Left lobe of liver (tissue), 2 donors: Measurements from ENCODE around the gene KDM4F. TPM values are rescaled to one million over a fixed set of nuclear protein-coding genes. Genes with fewer than 3 reads are reported as not detected.
"Not testable (repeated sequence)": the region's sequence is repeated elsewhere in the genome, so short reads cannot be mapped to it uniquely, and the experiment has no call there.

Experiments used
- ATAC-seq: fragments of 200-7000 bp; cut with Tn5 transposase; one replicate; pipeline ENCODE4 v1.9.1; 2020; ENCODE audit warnings: mild to moderate bottlenecking, moderate library complexity
- DNase-seq: peaks from one replicate; pipeline ENCODE4 v3.0.0-alpha.2; 2020; ENCODE audit warnings: low spot score
- total RNA-seq: library from RNA; stranded (reverse); gene quantifications from one replicate; pipeline ENCODE4 v1.2.1, GENCODE V29; 2021
- donor health status: DM: no; HTN: no; CAD: no; lungs with moderate emphysema.
- donor health status: DM: no; HTN: yes; CAD: no.

Gene KDM4F
- not detected for total RNA-seq

- DNase-seq, ATAC-seq: not testable (repeated sequence)
These were observed at the start of gene KDM4F for GRCh38 chr11:95049122-95049521. TSS of gene KDM4F (plus strand) at chr11:95049422.

GRCh38 chr11:95003716-95004115 is 45.5 kb upstream of the KDM4F start:
- ATAC-seq, result no peak
- DNase-seq, result no peak

- no peak for DNase-seq
- ATAC-seq, result no peak
These were observed 43.6 kb upstream of the KDM4F start for GRCh38 chr11:95005642-95006041.

GRCh38 chr11:95011376-95011775 is 37.8 kb upstream of the KDM4F start:
- DNase-seq, result no peak
- ATAC-seq, result no peak

- ATAC-seq (no peak), DNase-seq (no peak)
These were observed 34.9 kb upstream of the KDM4F start for GRCh38 chr11:95014184-95014821.

- no peak for DNase-seq
- ATAC-seq, result no peak
These were observed 33.1 kb upstream of the KDM4F start for GRCh38 chr11:95016139-95016538.

- ATAC-seq, DNase-seq: not testable (repeated sequence)
These were observed 27.8 kb upstream of the KDM4F start for GRCh38 chr11:95021468-95021867.

GRCh38 chr11:95024958-95025357 is 24.3 kb upstream of the KDM4F start, which contains the start of gene KDM4E:
TSS of gene KDM4E (plus strand) at chr11:95025258. CDS start at chr11:95025558, 300 bp downstream.
- ATAC-seq (no peak), DNase-seq (no peak)

- DNase-seq, ATAC-seq: not testable (repeated sequence)
These were observed 23.6 kb upstream of the KDM4F start for GRCh38 chr11:95025594-95025993.

GRCh38 chr11:95028357-95028756 is 20.9 kb upstream of the KDM4F start:
- no peak for ATAC-seq
- no peak for DNase-seq

GRCh38 chr11:95033051-95033450 is 16.2 kb upstream of the KDM4F start:
- DNase-seq (no peak), ATAC-seq (no peak)

GRCh38 chr11:95035316-95035715 is 13.9 kb upstream of the KDM4F start:
- DNase-seq (no peak), ATAC-seq (no peak)

GRCh38 chr11:95037356-95038035 is 11.7 kb upstream of the KDM4F start:
- not testable (repeated sequence) for DNase-seq
- peak; percentile 47 for ATAC-seq

GRCh38 chr11:95042239-95042638 is 7.0 kb upstream of the KDM4F start:
- ATAC-seq (no peak), DNase-seq (no peak)

GRCh38 chr11:95042906-95043305 is 6.3 kb upstream of the KDM4F start:
- DNase-seq (no peak), ATAC-seq (no peak)

- ATAC-seq, result no peak
- DNase-seq, result no peak
These were observed 5.2 kb upstream of the KDM4F start for GRCh38 chr11:95044010-95044409.

GRCh38 chr11:95045812-95046211 is 3.4 kb upstream of the KDM4F start:
- ATAC-seq (no peak), DNase-seq (no peak)

- no peak for DNase-seq
- ATAC-seq, result no peak
These were observed 1.5 kb downstream of the KDM4F start for GRCh38 chr11:95050595-95051202.

GRCh38 chr11:95054356-95054755 is 5.1 kb downstream of the KDM4F start:
- DNase-seq (no peak), ATAC-seq (no peak)

- no peak for ATAC-seq
- DNase-seq, result no peak
These were observed 6.2 kb downstream of the KDM4F start for GRCh38 chr11:95055283-95055897.

- no peak for DNase-seq
- ATAC-seq, result no peak
These were observed 8.7 kb downstream of the KDM4F start for GRCh38 chr11:95057959-95058358.

- no peak for DNase-seq
- no peak for ATAC-seq
These were observed 9.4 kb downstream of the KDM4F start for GRCh38 chr11:95058621-95059020.
